GM12878 (cell line): Measurements from ENCODE around the gene VAV2. TPM values are rescaled to one million over a fixed set of nuclear protein-coding genes. Genes with fewer than 3 reads are reported as not detected.

ENCODE experiments used
- ATAC-seq: fragments of 200-7000 bp; cut with Tn5 transposase; 3 replicates; pipeline ENCODE4 v1.9.1; 2020; ENCODE audit warnings: mild to moderate bottlenecking, moderate library complexity
- BruUV-seq: library from RNA; stranded (reverse); fragments of 400-500 nt; replicated peaks from 2 replicates; lab custom pipeline; 2021; lab: Mats Ljungman, UMichigan
- CTCF ChIA-PET: fragments of 300-600 bp; sonication (Branson Sonifier 250); formaldehyde crosslinking; extraction: SDS; loops from one replicate; lab custom pipeline; 2021; ENCODE audit warnings: inconsistent platforms; lab: Yijun Ruan, JAX
- POLR2A ChIA-PET: fragments of 350-600 bp; formaldehyde crosslinking; extraction: SDS; loops from one replicate; lab custom pipeline; 2021; ENCODE audit warnings: inconsistent platforms; lab: Charles Lee
- RAD21 ChIA-PET: fragments of 300-600 bp; sonication (Branson Sonifier 250); formaldehyde crosslinking; loops from one replicate; lab custom pipeline; 2023; ENCODE audit warnings: antibody characterized with exemption; ENCODE audit not compliant: unreplicated experiment; lab: Charles Lee
- SMC1A ChIA-PET: fragments of 300-600 bp; sonication (Branson Sonifier 250); formaldehyde crosslinking; loops from one replicate; lab custom pipeline; 2023; ENCODE audit not compliant: unreplicated experiment, uncharacterized antibody; lab: Charles Lee
- DNase-seq: peaks from one replicate; pipeline ENCODE4 v3.0.0-alpha.2; 2011; ENCODE audit warnings: low read depth, low spot score
- FAIRE-seq: peaks from 3 replicates; lab custom pipeline; 2011; peaks lifted over from hg19 to GRCh38; lab: Jason Lieb, UNC
- H2AFZ ChIP-seq: 2 replicates; pipeline ENCODE4 v1.6.0; 2011; ENCODE audit warnings: low read depth, low read length, control low read depth; ENCODE audit not compliant: control insufficient read depth
- H3K27ac ChIP-seq: 2 replicates; pipeline ENCODE4 v1.5.1; 2011; ENCODE audit warnings: control low read depth; ENCODE audit not compliant: control insufficient read depth, insufficient read depth
- H3K27me3 ChIP-seq, 2 experiments: replicated peaks in 1 of 2; 2 replicates each; pipeline versions ENCODE4 v1.6.0 to v1.6.1; 2011; ENCODE audit warnings: low read length in 1 of 2; ENCODE audit not compliant: control insufficient read depth in 2 of 2, insufficient read depth in 2 of 2
- H3K36me3 ChIP-seq, 2 experiments: 2 replicates each; pipeline ENCODE4 v1.5.1; 2011; ENCODE audit warnings: low read length in 1 of 2; ENCODE audit not compliant: control insufficient read depth in 2 of 2, insufficient read depth in 2 of 2
- H3K4me1 ChIP-seq: 2 replicates; pipeline ENCODE4 v1.6.1; 2011; ENCODE audit warnings: mild to moderate bottlenecking, low read length, moderate library complexity, mixed read lengths; ENCODE audit not compliant: control insufficient read depth, insufficient read depth
- H3K4me2 ChIP-seq: 2 replicates; pipeline ENCODE4 v1.6.0; 2011; ENCODE audit warnings: control low read depth; ENCODE audit not compliant: control insufficient read depth, insufficient read depth
- H3K4me3 ChIP-seq: fragments of 200-600 bp; sonication (generic); 2 replicates; pipeline ENCODE4 v1.5.1; 2016
- H3K79me2 ChIP-seq: 2 replicates; pipeline ENCODE4 v1.6.0; 2011; ENCODE audit warnings: low read length; ENCODE audit not compliant: control insufficient read depth, insufficient read depth
- H3K9ac ChIP-seq: 2 replicates; pipeline ENCODE4 v1.8.0; 2011; ENCODE audit warnings: low read length, control low read depth, mixed read lengths; ENCODE audit not compliant: control insufficient read depth, insufficient read depth
- H3K9me3 ChIP-seq: replicated peaks from 3 replicates; pipeline ENCODE4 v1.5.1; 2011; ENCODE audit warnings: mild to moderate bottlenecking, low read length; ENCODE audit not compliant: control insufficient read depth, insufficient read depth
- H4K20me1 ChIP-seq: 2 replicates; pipeline ENCODE4 v1.6.0; 2011; ENCODE audit not compliant: control insufficient read depth, insufficient read depth
- BMI1 ChIP-seq: fragments of 450-650 bp; IDR thresholded peaks from 2 replicates; pipeline ENCODE4 v1.6.1; 2016; ENCODE audit warnings: mild to moderate bottlenecking, moderate library complexity, borderline replicate concordance
- ESRRA ChIP-seq: IDR thresholded peaks from 2 replicates; pipeline ENCODE4 v1.6.1; 2012; ENCODE audit warnings: mild to moderate bottlenecking, low read length, improper control_type of control experiment
- WRNIP1 ChIP-seq: IDR thresholded peaks from 2 replicates; pipeline ENCODE4 v1.6.1; 2011; ENCODE audit warnings: low read depth, low read length, improper control_type of control experiment, borderline replicate concordance
- WGBS: methylation state at CpG from one replicate; pipeline ENCODE4 v1.1.6; 2016; ENCODE audit warnings: low lambda C conversion rate; ENCODE audit not compliant: insufficient replicate concordance, insufficient coverage; ENCODE audit errors: missing lambda C conversion rate; 5-methylcytosine and 5-hydroxymethylcytosine counted together
- in situ Hi-C: fragments of 300-500 bp; cut with MboI; formaldehyde crosslinking; loops from 9 replicates; pipeline ENCODE4 v1.14.3; 2018; ENCODE audit warnings: mixed read lengths
- intact Hi-C: fragments of 100-400 bp; cut with micrococcal nuclease; formaldehyde crosslinking; loops from one replicate; pipeline ENCODE4 v1.14.2; 2022; ENCODE audit not compliant: unreplicated experiment
- polyA plus RNA-seq, 11 experiments: library from polyadenylated mRNA; depleted of rRNA in 4 of 11; unstranded in 6 of 11; stranded (reverse) in 5 of 11; fragments of >200 nt; fragmentation: Nextera tagmentation in 4 of 11; fragmentation: Illumina TruSeq in 1 of 11; extraction: Ambion mirVana in 4 of 11; extraction: Trizol in 1 of 11; gene quantifications; 1 replicate in 1 of 11; 2 replicates in 10 of 11; pipeline versions ENCODE4 v1.2.1 to v1.2.3, GENCODE V29; 2011 to 2016; ENCODE audit warnings: inconsistent platforms in 2 of 11, missing spikeins in 2 of 11, low read depth in 1 of 11
- total RNA-seq, 4 experiments: library from RNA; depleted of rRNA in 3 of 4; stranded (reverse); fragments of >200 nt in 3 of 4; fragmentation: Illumina TruSeq in 1 of 4; extraction: Trizol in 1 of 4; gene quantifications; 2 replicates each; pipeline versions ENCODE4 v1.2.1 to v1.2.3, GENCODE V29; 2013 to 2021

The VAV2 gene
- total and polyA plus RNA-seq, 10 of the 15 experiments (the other 5 are each of a cell fraction or from before 2014, with no cell fraction given) = 0.13 to 43.9 (median 16.9) TPM

GRCh38 chr9:133763272-133764183 is 228.6 kb downstream of the VAV2 start (continued):
- TF ChIP-seq ESRRA = no peak
- TF ChIP-seq, all 136 proteins: peak for 0

DNA sequence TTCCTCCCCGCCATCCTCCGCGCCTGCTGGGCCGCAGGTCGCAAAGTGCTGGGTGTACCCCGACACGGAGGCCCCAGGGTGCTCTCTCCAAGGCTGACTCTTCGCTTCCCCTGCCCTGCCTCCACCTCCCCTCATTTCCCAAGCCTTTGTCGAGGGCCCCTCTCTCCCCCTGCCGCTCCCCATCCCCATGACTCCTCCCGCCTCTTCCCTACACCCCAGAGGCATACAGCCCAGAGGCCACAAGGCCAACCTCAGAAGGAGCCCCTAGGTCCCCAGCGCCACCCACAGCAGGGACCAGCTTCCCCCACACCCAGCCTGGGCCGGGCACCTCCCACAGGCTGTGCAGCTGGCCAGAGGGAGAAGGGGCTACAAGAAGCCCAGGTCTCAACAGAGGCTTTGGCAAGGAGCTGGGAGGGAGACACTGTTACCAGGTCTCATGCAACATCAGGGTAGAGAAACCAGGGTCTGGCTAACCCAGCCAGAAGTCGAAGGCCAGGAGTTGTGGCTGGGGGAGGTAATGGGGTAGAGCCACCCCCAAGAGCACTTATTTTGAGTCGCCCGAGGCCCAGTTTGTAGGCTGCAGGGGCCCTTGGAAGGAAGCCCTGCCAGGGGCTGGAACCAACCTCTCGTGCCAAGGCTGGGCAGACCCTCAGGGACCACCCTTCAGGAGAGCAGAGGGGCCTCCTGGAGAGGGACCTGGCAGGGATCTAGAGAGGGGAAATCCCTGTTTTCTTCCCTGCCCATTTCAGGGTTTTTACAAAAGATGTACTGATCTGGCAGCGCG is 229.4 kb downstream of the VAV2 start:
- H4K20me1 ChIP-seq = no peaks in the 10 kb centered on the region
- RAD21 ChIA-PET = no interaction called here
- POLR2A ChIA-PET = no interaction called here
- no TSS peak for BruUV-seq
- no peak overlapping the region for H3K4me3 ChIP-seq
- intact Hi-C loops (no loop called here), in situ Hi-C loops (no loop called here)
- peaks cover 9 to 11% of the 10 kb centered on the region in 2 experiments for H3K36me3 ChIP-seq
- WGBS = 94% methylated on average over 16 of the region's 19 CpGs
- ATAC-seq (no peak), DNase-seq (no peak), FAIRE-seq (no peak)
- TF ChIP-seq BMI1 = no peak
- no peak for TF ChIP-seq WRNIP1
- SMC1A ChIA-PET = no interaction called here
- no peak overlapping the region for H2AFZ ChIP-seq
- H3K9ac ChIP-seq = no peak overlapping the region
- H3K27ac ChIP-seq = no peak overlapping the region
- CTCF ChIA-PET = no interaction called here
- no peaks in the 10 kb centered on the region for H3K79me2 ChIP-seq
- H3K4me2 ChIP-seq = no peak overlapping the region
- H3K4me1 ChIP-seq = no peaks in the 10 kb centered on the region
- peaks cover 6% of the 10 kb centered on the region; the same call in 2 of the 3 replicates for H3K9me3 ChIP-seq
- no peaks in the 10 kb centered on the region for H3K27me3 ChIP-seq
